ENCODE results near the gene ATXN7L2.
A peak's percentile ranks its signal among the peaks of the same experiment; 100 is the strongest.

The ATXN7L2 gene

GRCh38 chr1:109514846-109515245 lies 31.1 kb downstream of the ATXN7L2 start:
- no peak for TF ChIP-seq RARB (CRISPR knock-in tag; IDR thresholded peaks at IDR 0.05)
- no peak for TF ChIP-seq ZNF8 (CRISPR knock-in tag; IDR thresholded peaks at IDR 0.05)
- TF ChIP-seq ZNF70 (CRISPR knock-in tag; IDR thresholded peaks at IDR 0.05): no peak
- no peak for TF ChIP-seq OSR1 (CRISPR knock-in tag; IDR thresholded peaks at IDR 0.05)
- TF ChIP-seq ARNTL (CRISPR knock-in tag; IDR thresholded peaks at IDR 0.05; ENCODE audit: borderline replicate concordance, low read depth): no peak
- no peak for TF ChIP-seq CREB5 (CRISPR knock-in tag; IDR thresholded peaks at IDR 0.05; ENCODE audit: low read depth)
- TF ChIP-seq ZFP30 (CRISPR knock-in tag; IDR thresholded peaks at IDR 0.05): no peak
- ATAC-seq: peak; percentile 39; the same call in 1 of the 3 replicates

- TF ChIP-seq ZFP30 (CRISPR knock-in tag; IDR thresholded peaks at IDR 0.05) (no peak), CSDC2 (CRISPR knock-in tag; IDR thresholded peaks at IDR 0.05) (no peak), GLIS3 (CRISPR knock-in tag; IDR thresholded peaks at IDR 0.05) (no peak), POU6F1 (CRISPR knock-in tag; IDR thresholded peaks at IDR 0.05; ENCODE audit: borderline replicate concordance, low read depth) (no peak), ARNTL (CRISPR knock-in tag; IDR thresholded peaks at IDR 0.05; ENCODE audit: borderline replicate concordance, low read depth) (no peak), PPARA (CRISPR knock-in tag; IDR thresholded peaks at IDR 0.05; ENCODE audit: borderline replicate concordance) (no peak), BACH2 (CRISPR knock-in tag; IDR thresholded peaks at IDR 0.05; ENCODE audit: borderline replicate concordance) (no peak)
- no peak; the same call in 2 of the 3 replicates for ATAC-seq
Observed at GRCh38 chr1:109516872-109517271, 33.2 kb downstream of the ATXN7L2 start.

- no peak for TF ChIP-seq ZNF8 (CRISPR knock-in tag; IDR thresholded peaks at IDR 0.05)
- no peak for TF ChIP-seq ZC3H10 (CRISPR knock-in tag; IDR thresholded peaks at IDR 0.05)
- TF ChIP-seq ISL1 (CRISPR knock-in tag; IDR thresholded peaks at IDR 0.05): no peak
- TF ChIP-seq CSDC2 (CRISPR knock-in tag; IDR thresholded peaks at IDR 0.05): no peak
- no peak for TF ChIP-seq CSRNP3 (CRISPR knock-in tag; IDR thresholded peaks at IDR 0.05)
- TF ChIP-seq PATZ1 (CRISPR knock-in tag; IDR thresholded peaks at IDR 0.05; ENCODE audit: borderline replicate concordance): no peak
- no peak for TF ChIP-seq RARB (CRISPR knock-in tag; IDR thresholded peaks at IDR 0.05)
- TF ChIP-seq ZFP3 (CRISPR knock-in tag; IDR thresholded peaks at IDR 0.05): no peak
- no peak for TF ChIP-seq BACH2 (CRISPR knock-in tag; IDR thresholded peaks at IDR 0.05; ENCODE audit: borderline replicate concordance)
- no peak for TF ChIP-seq TOX (CRISPR knock-in tag; IDR thresholded peaks at IDR 0.05; ENCODE audit: borderline replicate concordance)
- ATAC-seq: no peak
Observed at GRCh38 chr1:109517337-109517736, 33.6 kb downstream of the ATXN7L2 start.

GRCh38 chr1:109521002-109521951 lies 37.6 kb downstream of the ATXN7L2 start:
- TF ChIP-seq ZC3H10 (CRISPR knock-in tag; IDR thresholded peaks at IDR 0.05) (no peak), RARB (CRISPR knock-in tag; IDR thresholded peaks at IDR 0.05) (no peak), ZNF70 (CRISPR knock-in tag; IDR thresholded peaks at IDR 0.05) (no peak), ESRRG (CRISPR knock-in tag; IDR thresholded peaks at IDR 0.05) (no peak), CREB5 (CRISPR knock-in tag; IDR thresholded peaks at IDR 0.05; ENCODE audit: low read depth) (no peak), ZFP30 (CRISPR knock-in tag; IDR thresholded peaks at IDR 0.05) (no peak), ARNTL (CRISPR knock-in tag; IDR thresholded peaks at IDR 0.05; ENCODE audit: borderline replicate concordance, low read depth) (no peak), PPARA (CRISPR knock-in tag; IDR thresholded peaks at IDR 0.05; ENCODE audit: borderline replicate concordance) (no peak), GLIS3 (CRISPR knock-in tag; IDR thresholded peaks at IDR 0.05) (no peak), OSR1 (CRISPR knock-in tag; IDR thresholded peaks at IDR 0.05) (no peak)
- ATAC-seq: no peak

All from SK-N-SH treated with all-trans-retinoic acid at 6 μM for 48 hours (cell line).